Stimulated activated CD8-positive, alpha-beta memory T cell treated with anti-CD3 and anti-CD28 coated beads, Interleukin-2, amount 100 ng/mL, for 1 hour (primary cell): ENCODE data around the gene ADGRG1.
A peak's percentile ranks its signal among the peaks of the same experiment; 100 is the strongest.

ENCODE experiments used
- DNase-seq, 2 donors: peaks; one replicate each; pipeline ENCODE4 v3.0.0-alpha.2; 2020; ENCODE audit warnings: low read depth in 2 of 2

ADGRG1 gene

DNA sequence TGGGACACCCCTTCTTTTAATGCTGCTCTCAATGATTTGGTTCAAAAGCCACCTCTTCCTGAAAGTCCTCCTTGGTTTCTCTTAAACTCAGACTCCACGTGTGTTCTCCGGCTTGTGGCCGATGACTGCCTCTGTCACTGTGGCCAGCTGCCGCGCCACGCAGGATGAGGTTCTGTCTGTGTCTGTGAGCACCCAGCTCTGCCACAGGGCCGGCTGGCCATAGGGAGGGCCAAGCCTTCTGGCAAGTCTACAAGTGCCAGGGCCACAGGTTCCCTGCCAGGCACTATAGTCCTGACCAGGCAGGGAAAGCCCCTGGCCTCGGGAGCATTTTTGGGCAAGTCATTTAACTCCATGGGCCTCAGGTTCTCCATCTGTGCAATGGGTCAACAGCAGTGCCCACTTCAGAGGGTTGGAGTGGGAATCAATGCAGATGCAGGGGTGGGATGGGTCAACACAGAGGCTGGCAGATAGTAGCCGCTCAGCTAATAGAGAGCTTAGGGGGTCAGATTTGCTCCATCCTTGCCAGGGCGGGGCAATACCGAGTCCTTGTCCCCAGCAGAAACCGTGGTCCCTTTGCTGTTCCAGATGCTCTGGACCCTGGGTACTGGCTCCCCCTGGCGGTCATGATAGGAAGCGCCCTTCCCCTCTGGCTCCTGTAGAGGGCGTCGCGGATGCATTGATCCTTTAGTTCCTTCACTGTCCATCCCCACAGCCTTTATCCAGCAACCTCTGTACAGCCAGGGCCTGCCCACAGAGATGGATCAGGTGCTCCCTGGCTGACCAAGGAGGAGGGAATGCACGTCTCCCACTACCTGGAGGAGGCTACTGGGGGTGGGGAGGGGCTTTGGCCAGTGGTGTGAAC lies 20.4 kb downstream of the ADGRG1 start:
- DNase-seq, result peak; percentile 72 to 77

DNA sequence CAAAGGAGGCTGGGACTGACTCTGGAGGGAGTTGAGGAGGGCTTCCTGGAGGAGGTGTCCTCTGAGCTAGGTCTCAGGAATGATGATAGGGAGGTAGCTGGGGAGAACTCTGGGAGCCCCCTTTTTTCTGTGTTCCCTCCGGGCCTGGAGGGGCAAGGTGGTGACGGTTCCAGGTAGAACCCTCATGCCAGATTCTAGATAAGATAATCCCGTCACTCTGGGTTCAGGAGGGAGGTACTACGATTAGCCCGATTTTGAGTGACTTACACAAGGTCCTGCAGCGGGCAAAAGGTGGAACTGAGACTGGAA lies 21.0 kb downstream of the ADGRG1 start:
- no peak for DNase-seq

DNA sequence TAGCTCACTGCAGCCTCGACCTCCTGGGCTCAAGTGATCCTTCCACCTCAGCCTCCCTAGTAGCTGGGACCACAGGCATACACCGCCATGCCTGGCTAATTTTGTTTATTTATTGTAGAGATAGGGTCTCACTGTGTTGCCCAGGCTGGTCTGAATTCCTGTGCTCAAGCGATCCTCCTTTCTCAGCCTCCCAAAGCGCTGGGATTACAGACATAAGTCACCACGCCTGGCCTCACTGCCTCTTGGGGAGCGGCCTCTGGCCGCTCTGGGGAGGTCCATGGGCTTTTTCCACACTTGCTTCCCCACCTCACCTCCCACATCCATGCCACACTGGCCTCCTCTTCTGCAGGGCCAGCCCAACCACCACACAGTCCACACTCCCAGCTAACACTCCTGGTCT lies 21.4 kb downstream of the ADGRG1 start:
- no peak for DNase-seq

DNA sequence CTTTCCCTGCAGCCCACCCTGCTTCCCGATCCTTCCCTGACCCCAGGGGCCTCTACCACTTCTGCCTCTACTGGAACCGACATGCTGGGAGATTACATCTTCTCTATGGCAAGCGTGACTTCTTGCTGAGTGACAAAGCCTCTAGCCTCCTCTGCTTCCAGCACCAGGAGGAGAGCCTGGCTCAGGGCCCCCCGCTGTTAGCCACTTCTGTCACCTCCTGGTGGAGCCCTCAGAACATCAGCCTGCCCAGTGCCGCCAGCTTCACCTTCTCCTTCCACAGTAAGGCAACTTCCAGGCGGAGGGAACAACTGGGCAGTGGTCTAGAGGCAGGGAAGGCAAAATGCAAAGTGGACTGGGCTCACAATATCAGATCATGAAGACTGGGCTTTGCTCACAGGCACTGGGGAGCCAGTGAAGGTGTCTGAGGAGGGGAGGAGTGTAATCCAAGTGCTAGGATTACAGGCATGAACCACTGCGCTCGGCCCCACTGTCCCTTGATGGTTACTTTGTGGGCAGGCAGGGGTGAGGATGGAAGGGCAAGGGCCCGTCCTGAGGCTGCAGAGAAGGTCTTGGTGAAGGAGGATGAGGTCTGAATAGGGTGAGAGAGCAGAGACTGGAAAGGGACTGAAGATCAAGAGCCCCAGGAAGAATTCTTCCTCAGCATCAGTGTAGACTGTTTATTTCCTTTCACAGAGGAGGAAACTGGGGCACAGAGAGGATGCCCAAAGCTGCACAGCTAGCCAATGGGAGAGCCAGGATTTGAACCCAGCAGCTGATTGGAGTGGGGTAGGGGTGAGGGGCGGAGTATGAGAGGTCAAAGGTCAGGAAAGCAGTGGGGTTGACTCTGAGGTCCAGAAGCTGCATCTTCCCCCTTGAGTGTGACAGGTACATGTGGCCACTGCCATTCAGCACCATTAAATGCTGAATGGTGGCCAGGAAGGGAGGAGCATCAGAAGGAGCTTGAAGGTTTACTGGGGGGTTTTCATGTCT lies 23.2 kb downstream of the ADGRG1 start:
- no peak for DNase-seq

DNA sequence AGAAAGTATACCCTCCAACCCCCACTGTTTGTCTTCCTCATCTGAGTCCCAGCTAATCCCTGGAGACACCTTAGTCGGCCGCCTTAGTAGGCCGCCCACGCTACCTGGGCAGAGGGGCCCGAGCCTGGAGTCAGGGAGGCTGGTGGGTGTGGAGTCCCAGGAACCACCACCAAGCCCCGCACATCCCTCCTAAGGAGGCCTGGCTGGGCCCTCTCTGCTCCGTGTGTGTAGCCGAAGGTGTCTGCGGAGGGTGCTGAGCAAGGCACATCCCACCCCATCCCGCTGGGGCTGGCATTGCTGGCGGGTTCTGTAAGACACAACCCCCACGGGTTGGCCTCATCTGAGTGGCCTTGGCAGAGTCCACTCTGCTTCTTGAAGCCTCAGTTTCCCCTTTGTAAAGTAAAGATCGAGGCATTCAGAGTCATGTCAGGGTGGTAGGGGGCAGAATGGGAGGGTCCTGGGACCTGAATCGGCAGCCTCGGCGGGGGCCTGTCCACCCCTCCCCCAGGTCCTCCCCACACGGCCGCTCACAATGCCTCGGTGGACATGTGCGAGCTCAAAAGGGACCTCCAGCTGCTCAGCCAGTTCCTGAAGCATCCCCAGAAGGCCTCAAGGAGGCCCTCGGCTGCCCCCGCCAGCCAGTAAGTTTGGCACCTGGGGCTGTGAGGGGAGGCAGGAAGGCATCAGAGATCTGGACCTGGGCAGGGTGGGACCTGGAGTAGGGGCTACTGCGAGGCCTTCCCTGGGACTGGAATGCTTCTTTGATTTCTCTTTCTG lies 24.5 kb downstream of the ADGRG1 start:
- DNase-seq, result no peak

DNA sequence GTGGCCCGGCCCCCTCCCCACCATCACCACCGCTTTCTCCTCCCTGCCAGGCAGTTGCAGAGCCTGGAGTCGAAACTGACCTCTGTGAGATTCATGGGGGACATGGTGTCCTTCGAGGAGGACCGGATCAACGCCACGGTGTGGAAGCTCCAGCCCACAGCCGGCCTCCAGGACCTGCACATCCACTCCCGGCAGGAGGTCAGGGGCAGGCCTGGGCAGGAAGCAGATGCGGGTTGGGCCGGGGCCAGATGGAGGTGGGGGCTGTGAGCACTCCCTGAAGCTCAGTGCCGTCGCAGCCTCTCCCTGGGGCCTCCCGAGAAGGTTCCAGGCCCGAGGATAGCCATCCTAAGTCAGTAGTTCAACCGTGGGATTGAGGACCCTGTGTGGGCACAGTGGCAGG lies 25.5 kb downstream of the ADGRG1 start:
- DNase-seq, result no peak

DNA sequence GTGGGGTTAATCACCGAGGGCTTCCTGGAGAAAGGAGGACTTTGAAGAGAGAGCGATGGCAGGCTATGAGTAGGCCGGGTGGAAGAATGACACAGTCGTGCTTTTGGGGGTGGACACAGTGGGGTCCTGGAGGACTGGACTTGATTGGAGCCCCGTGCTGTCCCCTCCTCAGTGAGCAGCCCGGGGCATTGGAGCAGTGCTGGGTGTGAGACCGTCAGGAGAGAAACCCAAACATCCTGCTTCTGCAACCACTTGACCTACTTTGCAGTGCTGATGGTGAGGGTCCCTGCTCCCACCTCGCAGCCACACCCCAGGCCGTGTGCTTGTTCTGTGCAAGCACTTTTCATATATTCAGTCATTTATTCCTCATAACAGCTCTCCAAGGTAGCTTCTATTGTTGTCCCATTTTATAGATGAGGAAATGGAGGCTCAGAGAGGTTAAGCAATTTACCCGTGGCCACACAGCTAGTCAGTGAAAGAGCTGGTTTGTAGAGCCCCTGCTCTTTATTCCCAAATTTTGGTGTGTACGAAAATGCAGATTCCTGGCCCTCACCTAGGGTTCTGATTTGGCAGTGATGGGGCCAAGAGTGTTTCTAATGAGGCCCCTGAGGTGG lies 28.0 kb downstream of the ADGRG1 start:
- DNase-seq, result no peak

DNA sequence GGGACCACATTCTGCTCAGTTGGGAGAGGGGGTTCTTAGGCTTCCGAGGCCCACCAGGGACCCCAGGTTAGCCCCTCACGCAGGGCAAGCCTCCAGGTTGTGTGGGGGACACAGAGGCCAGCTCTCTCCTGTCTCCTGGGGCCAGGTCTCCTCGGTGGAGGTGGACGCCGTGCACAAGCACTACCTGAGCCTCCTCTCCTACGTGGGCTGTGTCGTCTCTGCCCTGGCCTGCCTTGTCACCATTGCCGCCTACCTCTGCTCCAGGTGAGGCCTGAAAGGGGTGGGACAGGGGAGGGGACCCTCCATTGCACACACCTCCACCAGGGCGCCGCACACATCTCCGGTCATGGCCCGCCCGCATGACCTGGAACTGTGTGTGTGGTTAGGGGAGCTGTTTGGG lies 28.8 kb downstream of the ADGRG1 start:
- no peak for DNase-seq

DNA sequence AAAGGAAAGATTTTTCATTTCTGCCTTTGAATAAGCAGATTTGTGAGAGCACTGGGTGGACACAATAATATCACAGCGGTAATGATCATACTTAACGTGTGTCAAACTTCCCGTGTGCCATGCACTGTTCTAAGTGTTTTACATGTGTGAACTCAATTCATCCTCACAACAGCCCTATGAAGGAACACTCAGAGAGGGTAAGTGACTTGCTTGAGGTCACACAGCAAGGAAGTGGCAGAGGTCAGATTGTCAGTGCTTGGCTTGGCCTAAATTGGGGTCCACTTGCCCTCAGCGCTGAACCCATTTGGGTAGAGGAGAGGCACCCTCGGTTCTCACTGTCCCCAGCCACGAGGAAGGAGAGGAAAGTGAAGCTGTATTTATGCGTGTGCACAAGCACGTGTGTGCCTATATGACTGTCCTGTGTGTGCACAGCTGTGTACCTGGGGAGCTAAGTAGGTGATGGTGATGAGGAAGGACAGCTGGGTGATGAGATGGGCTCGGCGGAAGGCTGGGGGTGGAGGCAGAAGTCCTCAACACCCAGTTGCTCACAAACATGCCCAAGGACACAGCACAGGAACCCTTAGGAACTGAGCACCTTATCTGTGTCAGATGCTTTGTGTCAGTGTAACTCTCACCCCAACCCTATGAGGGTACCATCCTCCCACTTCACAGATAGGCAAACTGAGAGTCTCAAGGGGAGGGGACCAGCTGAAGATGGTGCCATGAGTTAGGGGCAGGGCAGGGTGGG lies 29.9 kb downstream of the ADGRG1 start:
- no peak for DNase-seq

DNA sequence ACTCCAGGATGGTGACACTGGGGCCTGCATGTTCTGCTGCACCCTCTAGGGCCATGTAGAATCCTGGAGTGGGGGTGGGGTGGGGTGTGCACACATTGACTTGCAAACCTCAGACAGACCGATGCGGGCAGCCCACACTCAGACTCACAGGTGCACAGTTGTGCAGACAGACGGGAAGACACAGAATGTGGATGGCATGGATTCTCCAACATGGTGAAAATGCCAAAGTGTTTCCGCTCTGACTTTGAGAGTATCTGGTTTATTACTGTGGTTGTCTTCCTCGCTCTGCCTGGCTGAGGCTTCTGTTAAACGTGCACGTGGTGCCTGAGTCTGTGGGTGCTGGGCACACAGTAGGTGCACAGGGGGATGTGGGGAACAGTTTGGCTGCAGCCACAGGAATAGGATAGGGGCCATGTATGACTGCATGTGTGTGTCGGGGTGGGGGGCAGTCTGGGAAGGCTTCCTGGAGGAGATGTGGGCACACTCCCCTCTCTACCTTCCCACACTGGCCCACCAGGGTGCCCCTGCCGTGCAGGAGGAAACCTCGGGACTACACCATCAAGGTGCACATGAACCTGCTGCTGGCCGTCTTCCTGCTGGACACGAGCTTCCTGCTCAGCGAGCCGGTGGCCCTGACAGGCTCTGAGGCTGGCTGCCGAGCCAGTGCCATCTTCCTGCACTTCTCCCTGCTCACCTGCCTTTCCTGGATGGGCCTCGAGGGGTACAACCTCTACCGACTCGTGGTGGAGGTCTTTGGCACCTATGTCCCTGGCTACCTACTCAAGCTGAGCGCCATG lies 30.6 kb downstream of the ADGRG1 start:
- DNase-seq, result no peak

DNA sequence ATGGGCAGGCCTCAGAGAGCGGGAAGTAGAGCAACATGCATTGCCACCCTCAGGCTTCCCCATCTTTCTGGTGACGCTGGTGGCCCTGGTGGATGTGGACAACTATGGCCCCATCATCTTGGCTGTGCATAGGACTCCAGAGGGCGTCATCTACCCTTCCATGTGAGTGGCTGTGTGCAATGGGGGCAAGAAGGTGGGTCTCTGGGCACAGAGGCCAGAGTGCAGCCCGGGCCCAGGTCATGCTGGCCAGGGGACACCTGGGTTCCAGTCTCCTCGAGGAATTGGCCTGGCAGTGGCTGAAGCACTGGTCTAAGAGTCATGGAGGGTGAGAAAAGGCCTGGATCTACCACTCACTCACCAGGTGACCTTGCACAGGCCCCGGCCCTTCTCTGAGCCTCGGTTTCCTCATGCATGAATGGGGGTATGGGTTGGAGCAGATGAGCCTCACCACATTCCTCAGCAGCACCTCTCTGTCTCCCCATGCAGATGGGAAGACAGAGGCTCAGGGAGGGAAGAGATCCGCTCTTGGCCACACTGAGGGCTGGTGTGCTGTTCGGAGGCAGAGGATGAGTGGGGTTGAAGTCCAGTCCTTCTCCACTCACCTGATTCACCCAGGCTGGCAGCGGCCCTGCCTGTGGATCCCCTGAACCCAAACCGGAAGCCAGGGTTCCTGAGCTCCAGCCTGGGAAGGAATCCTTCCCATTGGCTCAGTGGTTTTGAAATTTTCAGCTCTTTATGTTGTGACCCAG lies 32.5 kb downstream of the ADGRG1 start:
- no peak for DNase-seq

DNA sequence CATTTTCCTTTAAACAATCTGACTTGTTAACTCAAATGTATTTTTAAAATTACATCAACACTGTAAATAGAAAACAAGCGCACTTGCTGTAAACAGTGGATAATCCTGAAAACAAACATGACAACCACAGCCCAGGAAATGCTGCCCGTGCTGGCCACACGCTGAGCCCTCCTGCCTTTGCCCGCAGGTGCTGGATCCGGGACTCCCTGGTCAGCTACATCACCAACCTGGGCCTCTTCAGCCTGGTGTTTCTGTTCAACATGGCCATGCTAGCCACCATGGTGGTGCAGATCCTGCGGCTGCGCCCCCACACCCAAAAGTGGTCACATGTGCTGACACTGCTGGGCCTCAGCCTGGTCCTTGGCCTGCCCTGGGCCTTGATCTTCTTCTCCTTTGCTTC lies 33.1 kb downstream of the ADGRG1 start:
- no peak for DNase-seq

DNA sequence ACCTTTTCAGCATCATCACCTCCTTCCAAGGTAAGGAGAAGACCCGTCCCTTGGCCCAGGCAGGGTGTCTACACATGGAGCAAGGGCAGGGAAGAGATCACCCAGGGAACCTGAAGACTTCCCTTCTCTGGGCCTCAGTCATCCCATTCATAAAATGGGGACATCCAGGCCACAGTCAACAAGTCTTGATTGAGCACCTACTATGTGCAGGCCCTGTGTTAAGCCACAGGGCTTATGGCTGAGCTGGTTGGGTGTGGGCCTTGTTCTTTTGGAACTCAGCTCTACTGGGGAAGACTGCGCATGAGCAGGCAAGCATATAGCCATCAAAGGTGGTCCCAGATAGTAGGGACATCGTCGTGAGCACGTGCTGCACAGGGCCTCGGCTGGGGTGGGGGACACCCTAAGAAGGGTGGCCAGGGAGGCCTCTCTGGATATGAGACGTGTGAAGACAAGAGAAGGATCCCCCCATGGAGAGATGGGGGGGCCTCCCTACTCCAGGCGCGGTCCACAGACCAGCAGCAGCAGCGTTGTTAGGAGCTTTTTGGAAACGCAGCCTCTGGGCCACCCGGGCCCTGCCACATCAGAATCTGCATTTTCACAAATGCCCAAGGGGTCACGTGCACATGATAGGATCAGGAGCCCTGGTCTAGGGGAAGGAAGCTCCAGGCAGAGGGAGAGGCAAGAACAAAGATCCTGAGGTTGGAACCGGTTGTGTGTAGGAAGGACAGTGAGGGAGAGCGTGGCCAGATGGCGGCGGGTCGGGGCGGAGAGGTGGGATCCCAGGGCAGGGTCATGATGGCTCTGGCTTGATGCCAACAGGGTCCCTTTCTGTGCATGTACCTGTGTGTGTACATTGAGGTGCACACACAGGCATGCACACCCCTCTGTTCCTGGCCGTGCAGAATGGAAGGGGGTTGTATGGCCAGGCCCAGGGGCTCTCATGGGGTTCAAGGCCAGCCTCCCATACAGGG lies 33.8 kb downstream of the ADGRG1 start:
- DNase-seq, result no peak

DNA sequence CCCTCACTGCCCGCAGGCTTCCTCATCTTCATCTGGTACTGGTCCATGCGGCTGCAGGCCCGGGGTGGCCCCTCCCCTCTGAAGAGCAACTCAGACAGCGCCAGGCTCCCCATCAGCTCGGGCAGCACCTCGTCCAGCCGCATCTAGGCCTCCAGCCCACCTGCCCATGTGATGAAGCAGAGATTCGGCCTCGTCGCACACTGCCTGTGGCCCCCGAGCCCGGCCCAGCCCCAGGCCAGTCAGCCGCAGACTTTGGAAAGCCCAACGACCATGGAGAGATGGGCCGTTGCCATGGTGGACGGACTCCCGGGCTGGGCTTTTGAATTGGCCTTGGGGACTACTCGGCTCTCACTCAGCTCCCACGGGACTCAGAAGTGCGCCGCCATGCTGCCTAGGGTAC lies 35.0 kb downstream of the ADGRG1 start:
- DNase-seq, result no peak

DNA sequence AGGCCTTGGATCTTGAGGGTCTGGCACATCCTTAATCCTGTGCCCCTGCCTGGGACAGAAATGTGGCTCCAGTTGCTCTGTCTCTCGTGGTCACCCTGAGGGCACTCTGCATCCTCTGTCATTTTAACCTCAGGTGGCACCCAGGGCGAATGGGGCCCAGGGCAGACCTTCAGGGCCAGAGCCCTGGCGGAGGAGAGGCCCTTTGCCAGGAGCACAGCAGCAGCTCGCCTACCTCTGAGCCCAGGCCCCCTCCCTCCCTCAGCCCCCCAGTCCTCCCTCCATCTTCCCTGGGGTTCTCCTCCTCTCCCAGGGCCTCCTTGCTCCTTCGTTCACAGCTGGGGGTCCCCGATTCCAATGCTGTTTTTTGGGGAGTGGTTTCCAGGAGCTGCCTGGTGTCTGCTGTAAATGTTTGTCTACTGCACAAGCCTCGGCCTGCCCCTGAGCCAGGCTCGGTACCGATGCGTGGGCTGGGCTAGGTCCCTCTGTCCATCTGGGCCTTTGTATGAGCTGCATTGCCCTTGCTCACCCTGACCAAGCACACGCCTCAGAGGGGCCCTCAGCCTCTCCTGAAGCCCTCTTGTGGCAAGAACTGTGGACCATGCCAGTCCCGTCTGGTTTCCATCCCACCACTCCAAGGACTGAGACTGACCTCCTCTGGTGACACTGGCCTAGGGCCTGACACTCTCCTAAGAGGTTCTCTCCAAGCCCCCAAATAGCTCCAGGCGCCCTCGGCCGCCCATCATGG lies 35.7 kb downstream of the ADGRG1 start:
- no peak for DNase-seq

DNA sequence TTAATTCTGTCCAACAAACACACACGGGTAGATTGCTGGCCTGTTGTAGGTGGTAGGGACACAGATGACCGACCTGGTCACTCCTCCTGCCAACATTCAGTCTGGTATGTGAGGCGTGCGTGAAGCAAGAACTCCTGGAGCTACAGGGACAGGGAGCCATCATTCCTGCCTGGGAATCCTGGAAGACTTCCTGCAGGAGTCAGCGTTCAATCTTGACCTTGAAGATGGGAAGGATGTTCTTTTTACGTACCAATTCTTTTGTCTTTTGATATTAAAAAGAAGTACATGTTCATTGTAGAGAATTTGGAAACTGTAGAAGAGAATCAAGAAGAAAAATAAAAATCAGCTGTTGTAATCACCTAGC lies 36.2 kb downstream of the ADGRG1 start:
- DNase-seq, result no peak

DNA sequence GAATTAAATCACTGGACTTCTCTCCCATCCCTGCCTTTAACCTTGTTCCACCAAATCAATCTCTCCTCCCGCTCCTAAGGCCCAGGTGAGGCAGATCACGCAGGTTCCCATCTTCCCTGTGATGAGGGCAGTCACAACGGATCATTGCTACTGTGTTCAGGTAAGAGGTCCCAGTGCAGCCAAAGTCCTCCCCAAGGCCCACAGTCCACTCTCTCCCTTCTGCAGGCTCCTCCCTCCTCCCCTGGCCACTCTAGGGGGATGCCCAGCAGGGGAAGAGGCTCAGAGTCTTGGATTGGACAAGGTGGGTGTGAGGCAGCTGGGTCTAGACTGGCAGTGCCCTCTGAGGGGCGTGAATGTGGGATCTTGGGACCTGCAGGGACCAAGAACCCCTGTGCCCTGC lies 37.1 kb downstream of the ADGRG1 start:
- DNase-seq, result no peak
